OCI-LY1 (cell line): Measurements from ENCODE around the gene VTI1A.

ENCODE experiments used
- H2AFZ ChIP-seq: fragments of 200-600 bp; sonication (generic), shearing (Covaris generic); 2 replicates; pipeline ENCODE4 v1.6.0; 2014; ENCODE audit warnings: antibody characterized with exemption, mild to moderate bottlenecking, low read length
- H3F3A ChIP-seq: fragments of 200-600 bp; sonication (generic), shearing (Covaris generic); 2 replicates; pipeline ENCODE4 v1.6.0; 2014; ENCODE audit warnings: mild to moderate bottlenecking, antibody characterized with exemption, low read length, moderate library complexity; ENCODE audit not compliant: insufficient read depth
- H3K27ac ChIP-seq: fragments of 200-600 bp; sonication (generic); 2 replicates; pipeline ENCODE4 v1.5.1; 2014; ENCODE audit warnings: low read length, mixed run types, mild to moderate bottlenecking, low read depth; ENCODE audit not compliant: poor library complexity, severe bottlenecking
- H3K27me3 ChIP-seq: fragments of 200-600 bp; sonication (generic); 2 replicates; pipeline ENCODE4 v1.6.0; 2014; ENCODE audit warnings: antibody characterized with exemption, mild to moderate bottlenecking, low read length, moderate library complexity; ENCODE audit not compliant: insufficient read depth
- H3K36me3 ChIP-seq: fragments of 200-600 bp; sonication (generic); 2 replicates; pipeline ENCODE4 v1.6.1; 2014; ENCODE audit warnings: mild to moderate bottlenecking, antibody characterized with exemption, low read length, moderate library complexity, mixed read lengths; ENCODE audit not compliant: insufficient read depth
- H3K4me1 ChIP-seq: fragments of 200-600 bp; sonication (generic); 2 replicates; pipeline ENCODE4 v1.5.1; 2014; ENCODE audit warnings: mild to moderate bottlenecking, low read length, moderate library complexity; ENCODE audit not compliant: insufficient read depth, severe bottlenecking
- H3K4me2 ChIP-seq: fragments of 200-600 bp; sonication (generic), shearing (Covaris generic); 2 replicates; pipeline ENCODE4 v1.6.1; 2014; ENCODE audit warnings: low read length
- H3K4me3 ChIP-seq: fragments of 200-600 bp; sonication (generic); 2 replicates; pipeline ENCODE4 v1.5.1; 2014; ENCODE audit warnings: low read length, low read depth, mild to moderate bottlenecking, mixed read lengths; ENCODE audit not compliant: poor library complexity, severe bottlenecking
- H3K79me2 ChIP-seq: fragments of 200-600 bp; shearing (Covaris generic); 2 replicates; pipeline ENCODE4 v1.6.1; 2016; ENCODE audit warnings: mixed run types, low read length, mixed read lengths; ENCODE audit not compliant: insufficient read depth
- H3K9ac ChIP-seq: fragments of 200-600 bp; sonication (generic), shearing (Covaris generic); 2 replicates; pipeline ENCODE4 v1.6.1; 2014; ENCODE audit warnings: mild to moderate bottlenecking, low read length, mixed read lengths
- H3K9me2 ChIP-seq: fragments of 200-600 bp; sonication (generic), shearing (Covaris generic); 2 replicates; pipeline ENCODE4 v1.6.1; 2014; ENCODE audit warnings: low read depth, mild to moderate bottlenecking, low read length, mixed read lengths
- H3K9me3 ChIP-seq: fragments of 200-600 bp; shearing (Covaris generic); 2 replicates; pipeline ENCODE4 v1.6.1; 2014; ENCODE audit warnings: low read length, mixed read lengths
- H4K20me1 ChIP-seq: fragments of 200-600 bp; sonication (generic), shearing (Covaris generic); 2 replicates; pipeline ENCODE4 v1.6.0; 2016; ENCODE audit warnings: mild to moderate bottlenecking, low read length; ENCODE audit not compliant: insufficient read depth
- CTCF ChIP-seq: fragments of 200-600 bp; sonication (generic), shearing (Covaris generic); IDR thresholded peaks from 2 replicates; pipeline ENCODE4 v1.5.1; 2017; ENCODE audit warnings: mild to moderate bottlenecking, antibody characterized with exemption, low read length, moderate library complexity, mixed read lengths
- EZH2 ChIP-seq: fragments of 200-600 bp; sonication (generic), shearing (Covaris generic); IDR thresholded peaks from 2 replicates; pipeline ENCODE4 v1.8.0; 2017; ENCODE audit warnings: borderline replicate concordance, mixed run types, mild to moderate bottlenecking, antibody characterized with exemption, low read length, moderate library complexity, mixed read lengths

Gene VTI1A

GRCh38 chr10:112503643-112504042, 56.6 kb downstream of the VTI1A start:
- Histone ChIP-seq H3K4me3 (no peak overlapping the region), H3K9me3 (no peaks in the 10 kb centered on the region), H3K9ac (no peak overlapping the region), H3F3A (no peaks in the 10 kb centered on the region), H3K79me2 (no peaks in the 10 kb centered on the region), H3K36me3 (no peaks in the 10 kb centered on the region), H3K27ac (no peak overlapping the region), H2AFZ (no peak overlapping the region), H3K27me3 (no peaks in the 10 kb centered on the region), H3K4me2 (no peak overlapping the region), H3K4me1 (no peaks in the 10 kb centered on the region), H4K20me1 (no peaks in the 10 kb centered on the region), H3K9me2 (no peaks in the 10 kb centered on the region)
- TF ChIP-seq CTCF (no peak), EZH2 (no peak)

GRCh38 chr10:112507046-112507445, 60.0 kb downstream of the VTI1A start:
- no peak overlapping the region for H3K4me2 ChIP-seq
- no peak overlapping the region for H3K27ac ChIP-seq
- no peaks in the 10 kb centered on the region for H3K9me2 ChIP-seq
- no peak overlapping the region for H3K9ac ChIP-seq
- H4K20me1 ChIP-seq, result no peaks in the 10 kb centered on the region
- no peak overlapping the region for H3K4me3 ChIP-seq
- no peaks in the 10 kb centered on the region for H3K79me2 ChIP-seq
- no peaks in the 10 kb centered on the region for H3K4me1 ChIP-seq
- TF ChIP-seq EZH2 (no peak), CTCF (no peak)
- H2AFZ ChIP-seq, result no peak overlapping the region
- H3K36me3 ChIP-seq, result no peaks in the 10 kb centered on the region
- no peaks in the 10 kb centered on the region for H3K27me3 ChIP-seq
- H3K9me3 ChIP-seq, result no peaks in the 10 kb centered on the region
- H3F3A ChIP-seq, result no peaks in the 10 kb centered on the region

GRCh38 chr10:112507988-112508387, 61.0 kb downstream of the VTI1A start:
- Histone ChIP-seq H3K4me1 (no peaks in the 10 kb centered on the region), H3F3A (no peaks in the 10 kb centered on the region), H3K27ac (no peak overlapping the region), H3K4me2 (no peak overlapping the region), H3K27me3 (no peaks in the 10 kb centered on the region), H2AFZ (no peak overlapping the region), H4K20me1 (no peaks in the 10 kb centered on the region), H3K9me3 (no peaks in the 10 kb centered on the region; the same call in 1 of the 2 replicates), H3K36me3 (no peaks in the 10 kb centered on the region), H3K9me2 (no peaks in the 10 kb centered on the region), H3K79me2 (no peaks in the 10 kb centered on the region), H3K4me3 (no peak overlapping the region), H3K9ac (no peak overlapping the region)
- no peak for TF ChIP-seq EZH2
- TF ChIP-seq CTCF, result no peak
